KMS-11 (cell line): Measurements from ENCODE around the gene NDUFA6.

Experiments used
- H2AFZ ChIP-seq: fragments of 200-600 bp; sonication (generic); 2 replicates; pipeline ENCODE4 v1.6.1; 2016; ENCODE audit warnings: antibody characterized with exemption, mixed run types, low read depth
- H3K27ac ChIP-seq: fragments of 200-600 bp; sonication (generic); 2 replicates; pipeline ENCODE4 v1.6.1; 2016; ENCODE audit warnings: mild to moderate bottlenecking, mixed run types
- H3K27me3 ChIP-seq: fragments of 200-600 bp; sonication (generic); 2 replicates; pipeline ENCODE4 v1.6.1; 2017; ENCODE audit warnings: mild to moderate bottlenecking, low read depth, mixed run types, moderate library complexity; ENCODE audit not compliant: insufficient read depth
- H3K36me3 ChIP-seq: fragments of 200-600 bp; sonication (generic); 2 replicates; pipeline ENCODE4 v1.6.1; 2017; ENCODE audit warnings: mild to moderate bottlenecking, mixed run types; ENCODE audit not compliant: insufficient read depth
- H3K4me1 ChIP-seq: fragments of 200-600 bp; sonication (generic); 2 replicates; pipeline ENCODE4 v1.6.1; 2016; ENCODE audit warnings: mild to moderate bottlenecking, low read depth, mixed run types; ENCODE audit not compliant: poor library complexity, severe bottlenecking
- H3K4me2 ChIP-seq: fragments of 200-600 bp; sonication (generic); 2 replicates; pipeline ENCODE4 v1.7.0; 2016; ENCODE audit warnings: mild to moderate bottlenecking, mixed run types
- H3K4me3 ChIP-seq: fragments of 200-600 bp; sonication (generic); IDR thresholded peaks from 2 replicates; pipeline ENCODE4 v1.6.1; 2017; ENCODE audit warnings: low read depth, low read length, mixed read lengths; ENCODE audit not compliant: insufficient read depth
- H3K79me2 ChIP-seq: fragments of 200-600 bp; sonication (generic); 2 replicates; pipeline ENCODE4 v1.6.1; 2016; ENCODE audit warnings: low read depth, mixed run types; ENCODE audit not compliant: insufficient read depth
- H3K9ac ChIP-seq: fragments of 200-600 bp; sonication (generic); 2 replicates; pipeline ENCODE4 v1.6.1; 2016; ENCODE audit warnings: mild to moderate bottlenecking, mixed run types
- H4K20me1 ChIP-seq: fragments of 200-600 bp; sonication (generic); 2 replicates; pipeline ENCODE4 v1.6.1; 2016; ENCODE audit warnings: mild to moderate bottlenecking, mixed run types; ENCODE audit not compliant: insufficient read depth
- TF ChIP-seq, protein P1 (sequence below): fragments of 200-600 bp; sonication (generic); conservative IDR thresholded peaks from 2 replicates; pipeline ENCODE4 v1.6.1; 2017; ENCODE audit warnings: low read depth, mild to moderate bottlenecking, antibody characterized with exemption, low read length, moderate library complexity, mixed read lengths

NDUFA6 gene

GRCh38 chr22:42066937-42067336 lies 23.6 kb downstream of the NDUFA6 start:
- no peaks in the 10 kb centered on the region for H3K79me2 ChIP-seq
- H4K20me1 ChIP-seq = no peaks in the 10 kb centered on the region
- no peak overlapping the region for H3K4me2 ChIP-seq
- TF ChIP-seq, protein P1, sequence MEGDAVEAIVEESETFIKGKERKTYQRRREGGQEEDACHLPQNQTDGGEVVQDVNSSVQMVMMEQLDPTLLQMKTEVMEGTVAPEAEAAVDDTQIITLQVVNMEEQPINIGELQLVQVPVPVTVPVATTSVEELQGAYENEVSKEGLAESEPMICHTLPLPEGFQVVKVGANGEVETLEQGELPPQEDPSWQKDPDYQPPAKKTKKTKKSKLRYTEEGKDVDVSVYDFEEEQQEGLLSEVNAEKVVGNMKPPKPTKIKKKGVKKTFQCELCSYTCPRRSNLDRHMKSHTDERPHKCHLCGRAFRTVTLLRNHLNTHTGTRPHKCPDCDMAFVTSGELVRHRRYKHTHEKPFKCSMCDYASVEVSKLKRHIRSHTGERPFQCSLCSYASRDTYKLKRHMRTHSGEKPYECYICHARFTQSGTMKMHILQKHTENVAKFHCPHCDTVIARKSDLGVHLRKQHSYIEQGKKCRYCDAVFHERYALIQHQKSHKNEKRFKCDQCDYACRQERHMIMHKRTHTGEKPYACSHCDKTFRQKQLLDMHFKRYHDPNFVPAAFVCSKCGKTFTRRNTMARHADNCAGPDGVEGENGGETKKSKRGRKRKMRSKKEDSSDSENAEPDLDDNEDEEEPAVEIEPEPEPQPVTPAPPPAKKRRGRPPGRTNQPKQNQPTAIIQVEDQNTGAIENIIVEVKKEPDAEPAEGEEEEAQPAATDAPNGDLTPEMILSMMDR = no peak
- H2AFZ ChIP-seq = no peak overlapping the region
- H3K36me3 ChIP-seq = no peaks in the 10 kb centered on the region
- H3K4me1 ChIP-seq = peaks cover 14% of the 10 kb centered on the region
- no peaks in the 10 kb centered on the region for H3K27me3 ChIP-seq
- H3K4me3 ChIP-seq = no peak overlapping the region
- no peak overlapping the region for H3K9ac ChIP-seq
- H3K27ac ChIP-seq = no peak overlapping the region

DNA sequence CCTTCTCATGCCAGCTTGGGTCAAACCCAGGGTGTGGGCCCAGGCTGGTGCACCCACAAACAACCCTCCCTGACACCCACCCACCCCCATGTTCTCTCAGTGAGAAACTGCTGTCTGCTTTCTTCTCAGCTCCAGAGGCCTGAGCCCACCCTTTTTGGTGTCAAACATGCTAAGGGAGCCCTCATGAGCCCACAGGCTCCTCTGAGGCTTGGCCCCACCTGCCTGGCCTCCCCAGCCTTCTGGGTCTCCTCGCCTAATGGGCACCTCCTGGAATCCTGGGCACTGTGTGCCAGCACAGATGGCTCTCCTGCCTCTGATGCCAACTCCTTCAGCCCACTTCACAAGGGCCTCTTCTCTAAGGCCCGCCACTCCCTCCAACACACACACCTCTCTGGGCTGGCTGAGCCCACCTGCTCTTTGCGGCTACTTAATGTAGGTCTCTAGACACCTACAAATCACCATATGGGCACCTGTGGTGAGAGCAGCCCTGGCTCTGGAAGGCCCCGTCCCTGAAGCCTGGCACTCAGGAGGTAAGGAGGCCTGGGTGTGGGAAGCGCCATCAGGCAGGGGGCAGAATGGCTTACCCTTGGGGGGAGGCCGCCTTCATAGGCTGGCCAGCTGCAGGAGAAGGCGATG lies 24.3 kb downstream of the NDUFA6 start:
- Histone ChIP-seq H3K9ac (no peak overlapping the region), H2AFZ (no peak overlapping the region), H3K4me3 (no peak overlapping the region), H3K4me1 (peaks cover 7% of the 10 kb centered on the region), H3K79me2 (no peaks in the 10 kb centered on the region), H3K4me2 (no peak overlapping the region), H4K20me1 (no peaks in the 10 kb centered on the region), H3K36me3 (no peaks in the 10 kb centered on the region), H3K27ac (no peak overlapping the region), H3K27me3 (no peaks in the 10 kb centered on the region)
- TF ChIP-seq, protein P1 = no peak

DNA sequence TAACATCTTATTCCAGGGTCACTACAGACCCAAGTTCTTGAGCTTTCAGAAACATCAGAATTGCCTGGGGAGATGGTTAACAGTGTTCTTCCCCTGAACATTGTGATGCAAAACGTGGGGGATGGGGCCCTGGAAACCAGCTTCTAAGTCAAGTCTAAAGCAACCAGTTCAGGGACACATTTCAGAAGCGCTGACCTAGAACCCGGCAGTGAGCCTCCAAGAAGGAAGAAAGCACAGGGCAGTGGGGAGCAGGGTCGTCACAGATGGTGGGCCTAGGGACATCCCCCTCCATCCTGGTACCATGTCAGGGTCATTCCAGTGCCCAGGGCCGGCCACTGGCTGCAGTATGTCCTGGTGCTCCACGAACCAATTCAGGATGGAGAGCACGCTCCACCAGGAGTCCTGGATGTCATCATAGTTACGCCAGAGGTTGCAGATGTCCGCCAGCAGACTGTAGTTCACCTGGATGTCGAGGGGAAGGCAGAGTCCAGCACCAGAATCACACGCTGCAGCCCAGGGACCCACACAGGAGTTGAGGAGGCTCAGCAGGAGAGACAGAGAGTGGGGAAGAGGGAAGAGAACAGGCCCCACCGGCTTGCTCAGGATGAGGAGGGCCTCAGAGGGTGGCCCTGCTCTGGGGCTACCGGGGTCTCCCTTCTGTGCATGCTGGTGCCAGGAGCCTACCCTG lies 25.0 kb downstream of the NDUFA6 start:
- Histone ChIP-seq H3K4me3 (no peak overlapping the region), H4K20me1 (no peaks in the 10 kb centered on the region), H3K27me3 (no peaks in the 10 kb centered on the region), H3K9ac (no peak overlapping the region), H2AFZ (no peak overlapping the region), H3K4me1 (peaks cover 6% of the 10 kb centered on the region), H3K79me2 (no peaks in the 10 kb centered on the region), H3K27ac (no peak overlapping the region), H3K4me2 (no peak overlapping the region), H3K36me3 (no peaks in the 10 kb centered on the region)
- TF ChIP-seq, protein P1 = no peak

- H3K9ac ChIP-seq = no peak overlapping the region
- peaks cover 2% of the 10 kb centered on the region for H3K4me1 ChIP-seq
- H2AFZ ChIP-seq = no peak overlapping the region
- H3K4me3 ChIP-seq = no peak overlapping the region
- no peaks in the 10 kb centered on the region for H3K36me3 ChIP-seq
- TF ChIP-seq, protein P1 = no peak
- H4K20me1 ChIP-seq = no peaks in the 10 kb centered on the region
- no peaks in the 10 kb centered on the region for H3K79me2 ChIP-seq
- no peak overlapping the region for H3K27ac ChIP-seq
- no peak overlapping the region for H3K4me2 ChIP-seq
- no peaks in the 10 kb centered on the region for H3K27me3 ChIP-seq
Observed at GRCh38 chr22:42064629-42065028, 25.9 kb downstream of the NDUFA6 start.
